PFSK-1 (cell line): ENCODE data around the gene BABAM2.

Experiments used
- POLR2AphosphoS5 ChIP-seq: IDR thresholded peaks from 2 replicates; pipeline ENCODE4 v1.6.1; 2012; ENCODE audit warnings: low read depth, mild to moderate bottlenecking, control low read depth, low read length, moderate library complexity
- REST ChIP-seq, 2 experiments: IDR thresholded peaks; 2 replicates each; pipeline versions ENCODE4 v1.6.1 to v1.8.0; 2011 to 2012; ENCODE audit warnings: low read depth in 2 of 2, low read length in 2 of 2, control low read depth in 1 of 2, inconsistent platforms in 1 of 2, mild to moderate bottlenecking in 1 of 2, moderate library complexity in 1 of 2; ENCODE audit not compliant: insufficient read depth in 1 of 2

GRCh38 chr2:27990030-27990590, 99.6 kb downstream of the BABAM2 start:
- TF ChIP-seq POLR2AphosphoS5 (no peak), REST (IDR thresholded peaks at IDR 0.05; ENCODE audit: insufficient read depth in 1 of 2, low read depth in 2 of 2, low read length in 2 of 2) (no peak)
